Measurements from ENCODE around the gene CELF5. TPM values are rescaled to one million over a fixed set of nuclear protein-coding genes. Genes with fewer than 3 reads are reported as not detected.
A peak's percentile ranks its signal among the peaks of the same experiment; 100 is the strongest.

Gene CELF5
- not detected for total RNA-seq

GRCh38 chr19:3224346-3225168 lies at the start of gene CELF5:
TSS of gene CELF5 (plus strand) at chr19:3224661. CDS start at chr19:3224740, 79 bp downstream.
- Histone ChIP-seq H3K4me1 (peaks cover 0 to 13% (median 0%) of the 10 kb centered on the region in 4 donors), H3K9me3 (no peaks in the 10 kb centered on the region), H3K4me3 (peak within 1 kb of the TSS in 1 of 4 donors; percentile 34), H3K36me3 (no peaks in the 10 kb centered on the region), H3K27ac (no peak within 1 kb of the TSS), H3K27me3 (peaks cover 3 to 79% of the 10 kb centered on the region in 2 donors)
- TF ChIP-seq POLR2A (IDR thresholded peaks at IDR 0.05) (no peak), CTCF (IDR thresholded peaks at IDR 0.05) (peak; percentile 38 to 89 (median 73))
- WGBS, 2 donors, result 3 to 4% methylated on average over 36 to 39 of the region's 94 CpGs
- DNase-seq (ENCODE audit: low spot score in 2 of 2), result no peak

GRCh38 chr19:3175781-3176714 lies 48.4 kb upstream of the CELF5 start:
- H3K27me3 ChIP-seq, result no peaks in the 10 kb centered on the region
- no peaks in the 10 kb centered on the region for H3K36me3 ChIP-seq
- 49 to 58% methylated on average over 16 to 17 of the region's 17 CpGs for WGBS, 2 donors
- peaks cover 0 to 9% (median 2%) of the 10 kb centered on the region in 4 donors for H3K4me1 ChIP-seq
- no peaks in the 10 kb centered on the region for H3K9me3 ChIP-seq
- H3K27ac ChIP-seq, result peak overlapping the region in 3 of 4 donors; percentile 51 to 72 (median 70)
- TF ChIP-seq EP300 (IDR thresholded peaks at IDR 0.05), result no peak
- no peak for TF ChIP-seq CTCF (IDR thresholded peaks at IDR 0.05)
- no peak for TF ChIP-seq POLR2A (IDR thresholded peaks at IDR 0.05)
- no peak overlapping the region for H3K4me3 ChIP-seq
- peak in 1 of 2 donors; percentile 33 for DNase-seq (ENCODE audit: low spot score in 2 of 2)

- TF ChIP-seq CTCF (IDR thresholded peaks at IDR 0.05) (no peak), EP300 (IDR thresholded peaks at IDR 0.05) (no peak), POLR2A (IDR thresholded peaks at IDR 0.05) (no peak)
- no peaks in the 10 kb centered on the region for H3K27me3 ChIP-seq
- 69 to 74% methylated on average over 9 to 11 of the region's 11 CpGs for WGBS, 2 donors
- DNase-seq (ENCODE audit: low spot score in 2 of 2), result no peak
- H3K4me1 ChIP-seq, result peaks cover 0 to 9% (median 2%) of the 10 kb centered on the region in 4 donors
- H3K27ac ChIP-seq, result peak overlapping the region in 3 of 4 donors; percentile 51 to 72 (median 70)
- no peaks in the 10 kb centered on the region for H3K9me3 ChIP-seq
- no peaks in the 10 kb centered on the region for H3K36me3 ChIP-seq
- no peak overlapping the region for H3K4me3 ChIP-seq
Observed at GRCh38 chr19:3176715-3177501, 47.6 kb upstream of the CELF5 start.

GRCh38 chr19:3178377-3178972 lies 46.0 kb upstream of the CELF5 start, which contains the start of gene S1PR4:
TSS of gene S1PR4 (plus strand) at chr19:3178769. CDS start at chr19:3178793, 24 bp downstream.
- no peaks in the 10 kb centered on the region for H3K9me3 ChIP-seq
- peak within 1 kb of the TSS in 2 of 4 donors; percentile 4 to 50 for H3K4me3 ChIP-seq
- no peak for DNase-seq (ENCODE audit: low spot score in 2 of 2)
- no peaks in the 10 kb centered on the region for H3K27me3 ChIP-seq
- TF ChIP-seq CTCF (IDR thresholded peaks at IDR 0.05) (no peak), EP300 (IDR thresholded peaks at IDR 0.05) (no peak), POLR2A (IDR thresholded peaks at IDR 0.05) (no peak)
- WGBS, 2 donors, result 59 to 79% methylated on average over 15 to 34 of the region's 42 CpGs
- H3K36me3 ChIP-seq, result no peaks in the 10 kb centered on the region
- peak within 1 kb of the TSS in 2 of 4 donors; percentile 24 to 77 for H3K27ac ChIP-seq
- H3K4me1 ChIP-seq, result peaks cover 0 to 9% (median 2%) of the 10 kb centered on the region in 4 donors
